K562 (cell line): ENCODE measurements around the gene XPO4. TPM values are rescaled to one million over a fixed set of nuclear protein-coding genes. Genes with fewer than 3 reads are reported as not detected.
A peak's percentile ranks its signal among the peaks of the same experiment; 100 is the strongest.

Experiments
- CEBPB ChIP-seq: fragments of 450-650 bp; IDR thresholded peaks from 2 replicates; pipeline ENCODE4 v1.6.1; 2016; ENCODE audit warnings: missing genetic modification characterization, missing compliant biosample characterization
- ETV5 ChIP-seq: sonication (generic); formaldehyde crosslinking; IDR thresholded peaks from 2 replicates; pipeline ENCODE4 v1.4.0; 2020; ENCODE audit warnings: low read depth, mild to moderate bottlenecking, missing genetic modification reagents
- L3MBTL2 ChIP-seq: fragments of 450-650 bp; IDR thresholded peaks from 2 replicates; pipeline ENCODE4 v1.6.1; 2016; ENCODE audit warnings: mild to moderate bottlenecking, moderate library complexity
- MEIS2 ChIP-seq: fragments of 450-650 bp; IDR thresholded peaks from 2 replicates; pipeline ENCODE4 v1.6.1; 2014; ENCODE audit warnings: mild to moderate bottlenecking; ENCODE audit not compliant: partially characterized antibody
- NFIC ChIP-seq: fragments of 450-650 bp; IDR thresholded peaks from 2 replicates; pipeline ENCODE4 v1.6.1; 2017; ENCODE audit warnings: mild to moderate bottlenecking, inconsistent platforms
- PBX2 ChIP-seq, 2 experiments: IDR thresholded peaks in 1 of 2; conservative IDR thresholded peaks in 1 of 2; 2 replicates each; pipeline ENCODE4 v1.6.1; 2016; ENCODE audit warnings: low read depth in 2 of 2, mild to moderate bottlenecking in 1 of 2, missing compliant biosample characterization in 1 of 2, missing genetic modification characterization in 1 of 2, moderate library complexity in 1 of 2
- POLR2AphosphoS2 ChIP-seq: IDR thresholded peaks from 2 replicates; pipeline ENCODE4 v1.6.1; 2012; ENCODE audit warnings: low read length, improper control_type of control experiment
- POLR2H ChIP-seq: IDR thresholded peaks from 2 replicates; pipeline ENCODE4 v1.6.1; 2016; ENCODE audit warnings: missing genetic modification characterization, low read depth, mild to moderate bottlenecking, control low read depth, missing compliant biosample characterization, moderate library complexity
- RBFOX2 ChIP-seq: fragments of 200-400 bp; formaldehyde crosslinking; IDR thresholded peaks from 2 replicates; pipeline ENCODE4 v1.6.1; 2017; ENCODE audit warnings: low read depth, mild to moderate bottlenecking, low read length, moderate library complexity
- SRF ChIP-seq, 2 experiments: fragments of 250-450, 450-650 bp in 1 of 2; sonication (Bioruptor Pico) in 1 of 2; sonication (generic) in 1 of 2; formaldehyde crosslinking; IDR thresholded peaks; 2 replicates each; pipeline versions ENCODE4 v1.5.0 to v1.5.1; 2020 to 2022; ENCODE audit warnings: mild to moderate bottlenecking in 1 of 2, missing genetic modification reagents in 1 of 2
- TFAP4 ChIP-seq: sonication (generic); formaldehyde crosslinking; IDR thresholded peaks from 2 replicates; pipeline ENCODE4 v1.8.0; 2022; ENCODE audit warnings: missing genetic modification reagents, mild to moderate bottlenecking, moderate library complexity, borderline replicate concordance
- WHSC1 ChIP-seq: IDR thresholded peaks from one replicate; pipeline ENCODE4 v1.6.1; 2012; ENCODE audit warnings: low read length, control low read depth, inconsistent platforms
- ZBED1 ChIP-seq: IDR thresholded peaks from 2 replicates; pipeline ENCODE4 v1.6.1; 2014
- ZNF444 ChIP-seq: fragments of 250-450 bp; sonication (Bioruptor Pico); IDR thresholded peaks from 2 replicates; pipeline ENCODE4 v1.4.0; 2020; ENCODE audit warnings: mild to moderate bottlenecking, moderate library complexity
- polyA plus RNA-seq, 8 experiments: library from polyadenylated mRNA; depleted of rRNA in 4 of 8; stranded (reverse) in 5 of 8; unstranded in 3 of 8; fragments of >200 nt; fragmentation: Nextera tagmentation in 2 of 8; fragmentation: Illumina TruSeq in 1 of 8; extraction: Ambion mirVana in 2 of 8; extraction: Trizol in 1 of 8; gene quantifications; 2 replicates each; pipeline versions ENCODE4 v1.2.1 to v1.2.3, GENCODE V29; 2011 to 2014; ENCODE audit warnings: inconsistent platforms in 1 of 8, missing spikeins in 1 of 8
- total RNA-seq, 7 experiments: library from RNA; depleted of rRNA in 6 of 7; stranded (reverse); fragments of >200 nt in 6 of 7; fragmentation: Illumina TruSeq in 2 of 7; extraction: Trizol in 2 of 7; gene quantifications; 2 replicates each; pipeline versions ENCODE4 v1.2.1 to v1.2.3, GENCODE V29; 2011 to 2021; ENCODE audit warnings: low replicate concordance in 1 of 7
- TF ChIP-seq, protein P1 (sequence below), 2 experiments: IDR thresholded peaks; 2 replicates each; pipeline ENCODE4 v1.6.1; 2011; ENCODE audit warnings: borderline replicate concordance in 1 of 2, control low read depth in 1 of 2, low read depth in 1 of 2, low read length in 1 of 2, mild to moderate bottlenecking in 1 of 2, mixed read lengths in 1 of 2, moderate library complexity in 1 of 2; ENCODE audit not compliant: insufficient read depth in 1 of 2, insufficient read length in 1 of 2, poor library complexity in 1 of 2, severe bottlenecking in 1 of 2; ENCODE audit errors: extremely low read depth in 1 of 2
- TF ChIP-seq, protein P2 (sequence below), 2 experiments: fragments of 450-650 bp; conservative IDR thresholded peaks; 2 replicates each; pipeline ENCODE4 v1.6.1; 2017; ENCODE audit warnings: mild to moderate bottlenecking in 2 of 2, moderate library complexity in 2 of 2
- TF ChIP-seq, protein P3 (sequence below): fragments of 450-650 bp; IDR thresholded peaks from 2 replicates; pipeline ENCODE4 v1.6.1; 2014; ENCODE audit warnings: low read depth, mild to moderate bottlenecking, moderate library complexity, borderline replicate concordance

The XPO4 gene
- total and polyA plus RNA-seq, 9 of the 15 experiments (the other 6 are each of a cell fraction or from before 2014, with no cell fraction given), result 5.5 to 25.1 (median 17.5) TPM

DNA sequence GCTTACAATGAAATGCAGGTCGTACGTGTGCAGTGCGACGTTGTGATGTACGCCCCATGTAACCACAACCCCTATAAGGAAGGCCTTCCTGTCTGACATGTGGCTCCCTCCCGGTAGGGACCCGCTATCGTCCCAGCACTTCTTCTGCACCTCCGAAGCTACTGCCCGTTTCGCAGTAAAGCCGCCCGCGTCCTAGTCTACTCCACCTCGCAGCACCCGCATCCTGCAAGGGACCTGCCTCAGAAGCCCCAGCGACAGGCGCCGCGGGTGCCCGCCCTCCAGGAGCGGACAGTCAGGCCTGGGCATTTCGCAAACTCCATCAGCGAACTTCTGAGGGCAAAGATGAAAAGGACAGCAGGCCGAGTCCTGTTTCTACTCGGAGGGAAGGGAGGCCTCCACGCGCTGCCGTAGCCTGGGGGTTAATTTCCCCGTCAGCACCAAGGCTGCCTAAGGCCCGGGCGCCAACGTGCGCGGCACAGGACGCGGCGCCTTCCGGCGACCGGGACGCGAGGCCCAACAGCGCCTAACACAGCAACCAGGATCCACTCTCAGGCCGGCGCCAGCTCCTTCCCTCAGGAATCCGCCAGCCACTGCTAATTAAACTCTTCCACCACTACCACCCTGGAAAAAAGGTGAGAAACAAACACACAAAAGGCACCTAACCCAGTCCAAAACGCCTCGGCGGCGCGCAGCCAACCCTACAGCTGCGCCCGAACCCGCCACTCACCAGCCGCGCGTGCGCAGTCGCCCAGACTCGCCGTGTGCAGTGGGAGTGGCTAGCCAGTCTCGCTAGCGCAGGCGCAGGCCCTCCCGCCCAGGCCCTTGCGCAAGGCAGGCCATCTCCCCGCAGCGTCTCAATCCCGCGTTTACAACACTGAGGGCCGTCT lies 129.1 kb downstream of the XPO4 start, which contains the start of gene EEF1AKMT1 (continued):
- TF ChIP-seq, protein P1, sequence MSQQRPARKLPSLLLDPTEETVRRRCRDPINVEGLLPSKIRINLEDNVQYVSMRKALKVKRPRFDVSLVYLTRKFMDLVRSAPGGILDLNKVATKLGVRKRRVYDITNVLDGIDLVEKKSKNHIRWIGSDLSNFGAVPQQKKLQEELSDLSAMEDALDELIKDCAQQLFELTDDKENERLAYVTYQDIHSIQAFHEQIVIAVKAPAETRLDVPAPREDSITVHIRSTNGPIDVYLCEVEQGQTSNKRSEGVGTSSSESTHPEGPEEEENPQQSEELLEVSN (IDR thresholded peaks at IDR 0.05; ENCODE audit: borderline replicate concordance in 1 of 2, extremely low read depth in 1 of 2, insufficient read depth in 1 of 2, insufficient read length in 1 of 2, low read depth in 1 of 2, low read length in 1 of 2, poor library complexity in 1 of 2, severe bottlenecking in 1 of 2), result peak; percentile 58 to 73
- peak; percentile 71; the same call in 1 of the 2 replicates for TF ChIP-seq ETV5 (CRISPR knock-in tag)
- TF ChIP-seq RBFOX2, result peak; percentile 95
- TF ChIP-seq WHSC1, result no peak
- TF ChIP-seq CEBPB, result peak; percentile 99
- TF ChIP-seq POLR2AphosphoS2, result peak; percentile 82; the same call in 1 of the 2 replicates
- TF ChIP-seq NFIC, result peak; percentile 63
- peak; percentile 81 for TF ChIP-seq TFAP4 (CRISPR knock-in tag)
- TF ChIP-seq ZNF444 (CRISPR knock-in tag), result no peak
- peak; percentile 71 for TF ChIP-seq POLR2H (tag)
- TF ChIP-seq MEIS2, result peak; percentile 95
- TF ChIP-seq L3MBTL2, result peak; percentile 94; the same call in 1 of the 2 replicates
- TF ChIP-seq, protein P2, sequence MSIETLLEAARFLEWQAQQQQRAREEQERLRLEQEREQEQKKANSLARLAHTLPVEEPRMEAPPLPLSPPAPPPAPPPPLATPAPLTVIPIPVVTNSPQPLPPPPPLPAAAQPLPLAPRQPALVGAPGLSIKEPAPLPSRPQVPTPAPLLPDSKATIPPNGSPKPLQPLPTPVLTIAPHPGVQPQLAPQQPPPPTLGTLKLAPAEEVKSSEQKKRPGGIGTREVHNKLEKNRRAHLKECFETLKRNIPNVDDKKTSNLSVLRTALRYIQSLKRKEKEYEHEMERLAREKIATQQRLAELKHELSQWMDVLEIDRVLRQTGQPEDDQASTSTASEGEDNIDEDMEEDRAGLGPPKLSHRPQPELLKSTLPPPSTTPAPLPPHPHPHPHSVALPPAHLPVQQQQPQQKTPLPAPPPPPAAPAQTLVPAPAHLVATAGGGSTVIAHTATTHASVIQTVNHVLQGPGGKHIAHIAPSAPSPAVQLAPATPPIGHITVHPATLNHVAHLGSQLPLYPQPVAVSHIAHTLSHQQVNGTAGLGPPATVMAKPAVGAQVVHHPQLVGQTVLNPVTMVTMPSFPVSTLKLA (conservative IDR thresholded peaks at IDR 0.05), result peak in 1 of 2 experiments; percentile 67; a peak in 3 of 4 replicates
- no peak for TF ChIP-seq ZBED1
- peak in 1 of 2 experiments; percentile 77; a peak in 1 of 4 replicates for TF ChIP-seq SRF (CRISPR knock-in tag; IDR thresholded peaks at IDR 0.05)
- peak; percentile 69 for TF ChIP-seq PBX2 (CRISPR knock-in tag; IDR thresholded peaks at IDR 0.05; ENCODE audit: low read depth)
- TF ChIP-seq PBX2 (tag; conservative IDR thresholded peaks at IDR 0.05; ENCODE audit: low read depth), result peak; percentile 54
- TF ChIP-seq, protein P3, sequence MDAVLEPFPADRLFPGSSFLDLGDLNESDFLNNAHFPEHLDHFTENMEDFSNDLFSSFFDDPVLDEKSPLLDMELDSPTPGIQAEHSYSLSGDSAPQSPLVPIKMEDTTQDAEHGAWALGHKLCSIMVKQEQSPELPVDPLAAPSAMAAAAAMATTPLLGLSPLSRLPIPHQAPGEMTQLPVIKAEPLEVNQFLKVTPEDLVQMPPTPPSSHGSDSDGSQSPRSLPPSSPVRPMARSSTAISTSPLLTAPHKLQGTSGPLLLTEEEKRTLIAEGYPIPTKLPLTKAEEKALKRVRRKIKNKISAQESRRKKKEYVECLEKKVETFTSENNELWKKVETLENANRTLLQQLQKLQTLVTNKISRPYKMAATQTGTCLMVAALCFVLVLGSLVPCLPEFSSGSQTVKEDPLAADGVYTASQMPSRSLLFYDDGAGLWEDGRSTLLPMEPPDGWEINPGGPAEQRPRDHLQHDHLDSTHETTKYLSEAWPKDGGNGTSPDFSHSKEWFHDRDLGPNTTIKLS, result peak; percentile 27; the same call in 1 of the 2 replicates
